IMR-90 (cell line): Measurements from ENCODE around the gene REV3L. TPM values are rescaled to one million over a fixed set of nuclear protein-coding genes. Genes with fewer than 3 reads are reported as not detected.

ENCODE experiments used
- ATAC-seq: fragments of 200-7000 bp; cut with Tn5 transposase; 2 replicates; pipeline ENCODE4 v1.9.1; 2020; ENCODE audit warnings: low read depth, mild to moderate bottlenecking, moderate library complexity
- BruUV-seq: library from RNA; stranded (reverse); fragments of 400-500 nt; replicated peaks from 2 replicates; lab custom pipeline; 2021; lab: Mats Ljungman, UMichigan
- CTCF ChIA-PET: fragments of 300-600 bp; formaldehyde crosslinking; extraction: SDS; loops from one replicate; lab custom pipeline; 2021; ENCODE audit warnings: antibody characterized with exemption; lab: Yijun Ruan, JAX
- POLR2A ChIA-PET: fragments of 300-600 bp; sonication (Branson Sonifier 250); formaldehyde crosslinking; loops from one replicate; lab custom pipeline; 2022; ENCODE audit warnings: antibody characterized with exemption; ENCODE audit not compliant: unreplicated experiment; lab: Charles Lee
- DNase-seq: peaks from one replicate; pipeline ENCODE4 v3.0.0; 2013
- H2AFZ ChIP-seq: replicated peaks from 2 replicates; pipeline ENCODE3; 2013; ENCODE audit warnings: low read length, mild to moderate bottlenecking; ENCODE audit not compliant: poor library complexity
- H2AK5ac ChIP-seq: 2 replicates; pipeline ENCODE4 v1.6.1; 2013; ENCODE audit warnings: low read depth, low read length, inconsistent platforms
- H2AK9ac ChIP-seq: replicated peaks from 2 replicates; pipeline ENCODE3; 2013; ENCODE audit warnings: mild to moderate bottlenecking, low read depth, low read length, moderate library complexity; ENCODE audit not compliant: poor library complexity
- H2BK120ac ChIP-seq: 2 replicates; pipeline ENCODE4 v1.6.1; 2013; ENCODE audit warnings: low read depth, low read length, inconsistent platforms
- H2BK15ac ChIP-seq: 3 replicates; pipeline ENCODE4 v1.6.1; 2013; ENCODE audit warnings: low read depth, low read length, inconsistent platforms
- H2BK20ac ChIP-seq: 2 replicates; pipeline ENCODE4 v1.6.1; 2013; ENCODE audit warnings: low read depth, mild to moderate bottlenecking, inconsistent platforms, low read length, moderate library complexity
- H2BK5ac ChIP-seq: 2 replicates; pipeline ENCODE4 v1.6.1; 2013; ENCODE audit warnings: mild to moderate bottlenecking, low read depth, low read length, inconsistent platforms; ENCODE audit not compliant: poor library complexity, severe bottlenecking
- H3K14ac ChIP-seq: replicated peaks from 2 replicates; pipeline ENCODE4 v1.6.1; 2013; ENCODE audit warnings: low read depth, low read length, inconsistent platforms
- H3K18ac ChIP-seq: 2 replicates; pipeline ENCODE4 v1.6.1; 2013; ENCODE audit warnings: low read depth, low read length, control low read depth
- H3K23ac ChIP-seq: 2 replicates; pipeline ENCODE4 v1.6.1; 2013; ENCODE audit warnings: low read depth, low read length, inconsistent platforms
- H3K27ac ChIP-seq: 2 replicates; pipeline ENCODE4 v1.5.1; 2013; ENCODE audit warnings: mild to moderate bottlenecking, control low read depth, low read length; ENCODE audit not compliant: insufficient read depth
- H3K27me3 ChIP-seq: 2 replicates; pipeline ENCODE4 v1.6.1; 2013; ENCODE audit warnings: low read length; ENCODE audit not compliant: control insufficient read depth, insufficient read depth
- H3K36me3 ChIP-seq: 2 replicates; pipeline ENCODE4 v1.6.1; 2013; ENCODE audit warnings: low read length, mixed read lengths; ENCODE audit not compliant: control insufficient read depth, insufficient read depth
- H3K4ac ChIP-seq: 2 replicates; pipeline ENCODE4 v1.6.1; 2013; ENCODE audit warnings: low read depth, low read length, inconsistent platforms
- H3K4me1 ChIP-seq: 2 replicates; pipeline ENCODE4 v1.6.1; 2013; ENCODE audit warnings: low read length, mixed read lengths; ENCODE audit not compliant: control insufficient read depth, insufficient read depth
- H3K4me2 ChIP-seq: 2 replicates; pipeline ENCODE4 v1.6.1; 2013; ENCODE audit warnings: low read depth, mild to moderate bottlenecking, control low read depth, low read length, moderate library complexity
- H3K4me3 ChIP-seq: 2 replicates; pipeline ENCODE4 v1.5.1; 2013; ENCODE audit warnings: low read depth, mild to moderate bottlenecking, control low read depth, low read length, moderate library complexity; ENCODE audit not compliant: insufficient read depth
- H3K56ac ChIP-seq: 2 replicates; pipeline ENCODE4 v1.6.1; 2013; ENCODE audit warnings: low read length, inconsistent platforms; ENCODE audit not compliant: insufficient read depth; ENCODE audit errors: extremely low read depth
- H3K79me1 ChIP-seq, 2 experiments: 2 replicates each; pipeline ENCODE4 v1.6.1; 2013; ENCODE audit warnings: low read length in 2 of 2, inconsistent platforms in 1 of 2, low read depth in 1 of 2
- H3K9ac ChIP-seq: 2 replicates; pipeline ENCODE4 v1.6.1; 2013; ENCODE audit warnings: low read depth, low read length, control low read depth
- H3K9me1 ChIP-seq: 2 replicates; pipeline ENCODE4 v1.6.1; 2013; ENCODE audit warnings: low read length, inconsistent platforms; ENCODE audit not compliant: insufficient read depth
- H3K9me3 ChIP-seq: 2 replicates; pipeline ENCODE4 v1.6.1; 2013; ENCODE audit warnings: low read length; ENCODE audit not compliant: control insufficient read depth, insufficient read depth
- H4K20me1 ChIP-seq: 2 replicates; pipeline ENCODE4 v1.6.1; 2013; ENCODE audit warnings: low read length, inconsistent platforms; ENCODE audit not compliant: insufficient read depth
- H4K5ac ChIP-seq: 2 replicates; pipeline ENCODE4 v1.6.1; 2013; ENCODE audit warnings: mild to moderate bottlenecking, low read depth, low read length, control low read depth
- H4K8ac ChIP-seq, 2 experiments: 2 replicates each; pipeline ENCODE4 v1.6.1; 2013; ENCODE audit warnings: low read depth in 2 of 2, low read length in 2 of 2, control low read depth in 1 of 2, inconsistent platforms in 1 of 2
- H4K91ac ChIP-seq: 2 replicates; pipeline ENCODE4 v1.6.1; 2013; ENCODE audit warnings: low read depth, low read length, inconsistent platforms; ENCODE audit not compliant: insufficient read depth
- BHLHE40 ChIP-seq: fragments of 150-350 bp; IDR thresholded peaks from 2 replicates; pipeline ENCODE4 v1.6.1; 2016; ENCODE audit warnings: mild to moderate bottlenecking, low read depth, low read length
- CEBPB ChIP-seq: IDR thresholded peaks from 2 replicates; pipeline ENCODE4 v1.6.1; 2012; ENCODE audit warnings: low read depth, low read length, improper control_type of control experiment
- CHD1 ChIP-seq: IDR thresholded peaks from 2 replicates; pipeline ENCODE4 v1.6.1; 2012; ENCODE audit warnings: low read depth, low read length, improper control_type of control experiment
- FOS ChIP-seq: fragments of 150-350 bp; IDR thresholded peaks from 2 replicates; pipeline ENCODE4 v1.6.1; 2016; ENCODE audit warnings: low read depth, low read length
- MAFK ChIP-seq: IDR thresholded peaks from 2 replicates; pipeline ENCODE4 v1.6.1; 2012; ENCODE audit warnings: low read depth, low read length, improper control_type of control experiment
- MAZ ChIP-seq: IDR thresholded peaks from 2 replicates; pipeline ENCODE4 v1.6.1; 2012; ENCODE audit warnings: low read depth, mild to moderate bottlenecking, low read length, improper control_type of control experiment, moderate library complexity, borderline replicate concordance
- MXI1 ChIP-seq: IDR thresholded peaks from 2 replicates; pipeline ENCODE4 v1.6.1; 2012; ENCODE audit warnings: low read depth, mild to moderate bottlenecking, low read length, moderate library complexity, borderline replicate concordance
- NFE2L2 ChIP-seq: fragments of 150-350 bp; IDR thresholded peaks from 2 replicates; pipeline ENCODE4 v1.6.1; 2016; ENCODE audit warnings: low read depth, mild to moderate bottlenecking, low read length
- RAD21 ChIP-seq: IDR thresholded peaks from 2 replicates; pipeline ENCODE4 v1.6.1; 2012; ENCODE audit warnings: low read length, improper control_type of control experiment
- RCOR1 ChIP-seq: IDR thresholded peaks from 2 replicates; pipeline ENCODE4 v1.6.1; 2012; ENCODE audit warnings: mild to moderate bottlenecking, low read length, improper control_type of control experiment; ENCODE audit not compliant: insufficient replicate concordance
- SMC3 ChIP-seq: fragments of 150-350 bp; IDR thresholded peaks from 2 replicates; pipeline ENCODE4 v1.6.1; 2016; ENCODE audit warnings: low read depth, mild to moderate bottlenecking, antibody characterized with exemption, low read length, moderate library complexity
- USF2 ChIP-seq: fragments of 150-350 bp; IDR thresholded peaks from 2 replicates; pipeline ENCODE4 v1.6.1; 2017; ENCODE audit warnings: mild to moderate bottlenecking, antibody characterized with exemption, low read length, low read depth
- WGBS, 2 experiments: methylation state at CpG; one replicate each; pipeline versions ENCODE4 v1.1.5 to v1.1.7; 2013; ENCODE audit warnings: missing lambda C conversion rate in 2 of 2; ENCODE audit not compliant: insufficient read length in 1 of 2; ENCODE audit errors: extremely low coverage in 2 of 2; 5-methylcytosine and 5-hydroxymethylcytosine counted together
- dilution Hi-C: fragments of 300-500 bp; cut with HindIII; formaldehyde crosslinking; loops from one replicate; pipeline ENCODE4 v1.14.3; 2018; ENCODE audit warnings: low sequenced_read_pairs; ENCODE audit not compliant: unreplicated experiment
- in situ Hi-C: fragments of 300-500 bp; cut with MboI; formaldehyde crosslinking; loops from 3 replicates; pipeline ENCODE4 v1.14.3; 2019; ENCODE audit warnings: low sequenced_read_pairs, inconsistent platforms, mixed read lengths
- intact Hi-C: fragments of 100-400 bp; cut with micrococcal nuclease; formaldehyde crosslinking; loops from 2 replicates; pipeline ENCODE4 v1.10.0; 2022
- polyA plus RNA-seq, 3 experiments: library from polyadenylated mRNA; depleted of rRNA; stranded (reverse); fragments of >200 nt; gene quantifications; 2 replicates each; pipeline ENCODE4 v1.2.3, GENCODE V29; 2012; ENCODE audit warnings: low replicate concordance in 1 of 3
- total RNA-seq: library from RNA; depleted of rRNA; stranded (reverse); fragments of >200 nt; gene quantifications from 2 replicates; pipeline ENCODE4 v1.2.3, GENCODE V29; 2012

REV3L gene
- total and polyA plus RNA-seq, 2 of the 4 experiments (the other 2 are of a cell fraction) = 7.4 to 15.4 TPM

- Histone ChIP-seq H2AK5ac (no peak overlapping the region), H3K27me3 (no peaks in the 10 kb centered on the region), H3K4me1 (no peaks in the 10 kb centered on the region), H4K5ac (no peak overlapping the region), H4K8ac (no peak overlapping the region), H2BK15ac (no peak overlapping the region), H3K14ac (no peak overlapping the region), H3K9ac (no peak overlapping the region), H3K9me3 (no peaks in the 10 kb centered on the region), H3K36me3 (no peaks in the 10 kb centered on the region), H4K91ac (no peak overlapping the region), H2BK20ac (no peak overlapping the region), H3K18ac (no peak overlapping the region), H3K27ac (no peak overlapping the region), H2BK120ac (no peak overlapping the region), H4K20me1 (no peaks in the 10 kb centered on the region), H3K4me2 (no peak overlapping the region), H3K56ac (no peak overlapping the region), H2AFZ (no peak overlapping the region), H3K79me1 (peaks cover 0 to 4% of the 10 kb centered on the region in 2 experiments; a peak in 1 of 4 replicates), H2AK9ac (no peak overlapping the region), H3K4me3 (no peak overlapping the region), H3K23ac (no peak overlapping the region), H3K4ac (no peak overlapping the region), H2BK5ac (no peak overlapping the region), H3K9me1 (no peaks in the 10 kb centered on the region)
- DNase-seq (no peak), ATAC-seq (no peak)
- in situ Hi-C loops = no loop called here
- ChIA-PET POLR2A (no interaction called here), CTCF (interaction anchor here (1.1 kb wide), 1 partner anchor 38 kb away, joined by 3 read pairs; no protein-coding TSS in a partner anchor)
- TF ChIP-seq CEBPB (no peak), SMC3 (no peak), USF2 (no peak), RCOR1 (no peak), NFE2L2 (no peak), BHLHE40 (no peak), CHD1 (no peak), MAZ (no peak), MAFK (no peak), FOS (no peak), MXI1 (no peak), RAD21 (no peak)
- WGBS, 2 experiments = no CpG with 5 or more reads among the region's 2 CpGs
- no TSS peak for BruUV-seq
- intact Hi-C loops = no loop called here
- dilution Hi-C loops = no loop called here
Observed at GRCh38 chr6:111515259-111515658, 32.2 kb upstream of the REV3L start.
